Uterus (tissue), 2 donors: ENCODE results near the gene KIAA0232.
"Not testable (repeated sequence)": the region's sequence is repeated elsewhere in the genome, so short reads cannot be mapped to it uniquely, and the experiment has no call there.

ENCODE experiments used
- CTCF ChIP-seq, 4 experiments: fragments of 200-600 bp in 2 of 4; fragments of 450-650 bp in 2 of 4; sonication (generic) in 2 of 4; IDR thresholded peaks; one replicate each; pipeline ENCODE4 v1.5.1; 2016 to 2019; ENCODE audit warnings: antibody characterized with exemption in 4 of 4, mild to moderate bottlenecking in 2 of 4, moderate library complexity in 1 of 4
- POLR2A ChIP-seq, 2 donors: fragments of 450-650 bp; IDR thresholded peaks; one replicate each; pipeline ENCODE4 v1.6.1; 2016; ENCODE audit warnings: antibody characterized with exemption in 2 of 2, mild to moderate bottlenecking in 1 of 2, moderate library complexity in 1 of 2

GRCh38 chr4:6791245-6791644 lies 8.7 kb downstream of the KIAA0232 start:
- not testable (repeated sequence) for TF ChIP-seq CTCF, POLR2A (IDR thresholded peaks at IDR 0.05)
